Activated CD8-positive, alpha-beta T cell treated with anti-CD3 and anti-CD28 coated beads, Interleukin-2, amount 10 ng/mL, durations not matched to agents 7 days and 5 days (primary cell): Measurements from ENCODE around the gene KLC3. TPM values are rescaled to one million over a fixed set of nuclear protein-coding genes. Genes with fewer than 3 reads are reported as not detected.
"Not testable (repeated sequence)": the region's sequence is repeated elsewhere in the genome, so short reads cannot be mapped to it uniquely, and the experiment has no call there.

Source experiments
- ATAC-seq: fragments of 150-1000 bp; cut with Tn5 transposase; one replicate; pipeline ENCODE4 v1.10.0; 2021; ENCODE audit warnings: moderate library complexity
- CTCF ChIA-PET: fragments of 350-600 bp; sonication (Branson Sonifier 250); formaldehyde crosslinking; loops from one replicate; lab custom pipeline; 2021; ENCODE audit warnings: antibody characterized with exemption; lab: Charles Lee
- POLR2A ChIA-PET: fragments of 350-600 bp; sonication (Branson Sonifier 250); formaldehyde crosslinking; loops from one replicate; lab custom pipeline; 2021; ENCODE audit warnings: antibody characterized with exemption; lab: Charles Lee
- DNase-seq: peaks from one replicate; pipeline ENCODE4 v3.0.0-alpha.2; 2020
- H3K27ac Mint-ChIP-seq: one replicate; pipeline ENCODE4 v1.8.0; 2021; ENCODE audit warnings: mild to moderate bottlenecking, mixed read lengths
- H3K27me3 Mint-ChIP-seq: one replicate; pipeline ENCODE4 v1.8.0; 2021; ENCODE audit warnings: low read depth, mixed read lengths
- H3K36me3 Mint-ChIP-seq: one replicate; pipeline ENCODE4 v1.8.0; 2021; ENCODE audit warnings: low read depth, mixed read lengths
- H3K4me1 Mint-ChIP-seq: one replicate; pipeline ENCODE4 v1.8.0; 2021; ENCODE audit warnings: low read depth, mixed read lengths
- H3K4me3 Mint-ChIP-seq: one replicate; pipeline ENCODE4 v1.8.0; 2021; ENCODE audit warnings: mild to moderate bottlenecking, mixed read lengths
- H3K9me3 Mint-ChIP-seq: one replicate; pipeline ENCODE4 v1.8.0; 2022; ENCODE audit warnings: mixed read lengths; ENCODE audit not compliant: insufficient read depth
- total RNA-seq, 2 experiments: library from RNA; stranded (reverse); gene quantifications; one replicate each; pipeline ENCODE4 v1.2.3, GENCODE V29; 2021

KLC3 gene
- total RNA-seq, 2 experiments from 2014 or later = not detected

DNA sequence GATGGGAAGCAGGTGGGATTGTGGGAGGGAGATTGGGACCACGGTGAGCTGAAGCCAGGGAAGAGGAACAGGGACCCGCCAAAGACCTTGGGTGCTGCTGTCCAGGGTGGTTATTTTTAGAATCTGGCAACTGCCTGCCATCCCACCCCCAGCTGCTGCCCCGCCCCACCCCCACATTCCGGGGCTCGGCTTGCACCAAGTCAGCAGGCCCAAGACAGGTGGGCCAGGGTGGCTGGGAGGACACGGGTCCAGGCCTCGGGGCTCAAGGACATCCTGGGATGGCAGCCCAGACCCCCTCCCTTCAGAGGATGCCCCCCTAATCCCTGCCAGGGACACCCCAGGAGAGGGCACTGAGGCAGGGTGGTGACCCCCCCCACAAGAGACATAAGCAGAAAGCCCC is 18.7 kb upstream of the KLC3 start:
- ATAC-seq (no peak), DNase-seq (no peak)
- no peak overlapping the region for H3K4me3 Mint-ChIP-seq
- ChIA-PET CTCF (no interaction called here), POLR2A (no interaction called here)
- peaks cover 3% of the 10 kb centered on the region for H3K4me1 Mint-ChIP-seq
- H3K36me3 Mint-ChIP-seq = no peaks in the 10 kb centered on the region
- H3K27ac Mint-ChIP-seq = no peak overlapping the region
- H3K9me3 Mint-ChIP-seq = no peaks in the 10 kb centered on the region
- peaks cover 18% of the 10 kb centered on the region for H3K27me3 Mint-ChIP-seq

DNA sequence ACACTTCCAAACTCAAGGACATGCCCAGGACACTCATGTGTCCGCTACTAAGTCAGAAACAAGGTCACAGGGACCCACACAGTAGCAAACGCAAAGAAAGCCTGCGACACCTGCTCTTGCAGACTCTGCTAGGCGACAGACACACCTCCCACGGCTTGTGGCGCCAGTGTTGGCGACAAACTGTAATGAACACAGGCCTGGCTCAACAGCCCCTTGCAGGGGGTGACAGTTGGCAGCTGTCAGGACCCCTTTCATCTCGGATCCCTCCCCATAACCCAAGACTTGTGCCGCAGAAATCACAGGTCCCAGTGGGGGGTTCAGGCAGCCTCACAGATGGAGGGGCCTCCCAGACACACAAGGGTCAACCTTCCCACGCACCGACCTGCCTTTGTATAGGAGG is 18.2 kb upstream of the KLC3 start:
- no peak for DNase-seq
- no peak for ATAC-seq
- ChIA-PET CTCF (no interaction called here), POLR2A (no interaction called here)
- no peaks in the 10 kb centered on the region for H3K36me3 Mint-ChIP-seq
- peaks cover 18% of the 10 kb centered on the region for H3K27me3 Mint-ChIP-seq
- peaks cover 3% of the 10 kb centered on the region for H3K4me1 Mint-ChIP-seq
- H3K9me3 Mint-ChIP-seq = no peaks in the 10 kb centered on the region
- H3K4me3 Mint-ChIP-seq = no peak overlapping the region
- H3K27ac Mint-ChIP-seq = no peak overlapping the region

GRCh38 chr19:45322744-45323281 is 17.7 kb upstream of the KLC3 start, which contains the start of gene CKM:
TSS of gene CKM (minus strand) at chr19:45322875. CDS start at chr19:45319713, 3,162 bp downstream.
- POLR2A ChIA-PET = no interaction called here
- no peaks in the 10 kb centered on the region for H3K36me3 Mint-ChIP-seq
- ATAC-seq = no peak

DNA sequence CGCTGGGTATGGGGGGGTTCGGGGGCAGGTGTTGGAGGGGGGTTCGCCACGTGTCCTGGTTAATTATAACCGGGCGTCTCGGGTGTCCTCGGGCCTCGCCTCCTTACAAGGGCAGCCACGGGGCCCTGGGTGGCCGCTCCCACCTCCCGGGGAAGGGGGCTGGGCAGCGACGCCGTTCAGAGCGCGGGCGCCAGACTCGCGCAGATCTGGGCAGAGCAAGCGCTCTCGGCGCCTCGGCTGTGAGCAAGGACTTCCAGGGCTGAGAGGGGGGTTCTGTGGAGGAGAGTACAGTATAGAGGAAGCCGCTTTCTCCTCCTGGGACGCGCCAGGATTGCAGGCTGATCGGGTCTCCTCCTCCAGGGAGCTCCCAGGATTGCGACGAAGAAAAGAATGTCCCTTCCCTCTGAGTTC is 16.9 kb upstream of the KLC3 start:
- Mint-ChIP-seq H3K4me3 (no peak overlapping the region), H3K36me3 (no peaks in the 10 kb centered on the region), H3K9me3 (no peaks in the 10 kb centered on the region), H3K27ac (no peak overlapping the region), H3K27me3 (peaks cover 18% of the 10 kb centered on the region), H3K4me1 (peaks cover 3% of the 10 kb centered on the region)
- ChIA-PET CTCF (no interaction called here), POLR2A (no interaction called here)
- no peak for ATAC-seq
- no peak for DNase-seq

More at GRCh38 chr19:45322744-45323281, 17.7 kb upstream of the KLC3 start, which contains the start of gene CKM:
- no peak for DNase-seq
- Mint-ChIP-seq H3K4me1 (peaks cover 3% of the 10 kb centered on the region), H3K27ac (no peak within 1 kb of the TSS), H3K4me3 (no peak within 1 kb of the TSS), H3K27me3 (peaks cover 16% of the 10 kb centered on the region), H3K9me3 (no peaks in the 10 kb centered on the region)
- CTCF ChIA-PET = no interaction called here

DNA sequence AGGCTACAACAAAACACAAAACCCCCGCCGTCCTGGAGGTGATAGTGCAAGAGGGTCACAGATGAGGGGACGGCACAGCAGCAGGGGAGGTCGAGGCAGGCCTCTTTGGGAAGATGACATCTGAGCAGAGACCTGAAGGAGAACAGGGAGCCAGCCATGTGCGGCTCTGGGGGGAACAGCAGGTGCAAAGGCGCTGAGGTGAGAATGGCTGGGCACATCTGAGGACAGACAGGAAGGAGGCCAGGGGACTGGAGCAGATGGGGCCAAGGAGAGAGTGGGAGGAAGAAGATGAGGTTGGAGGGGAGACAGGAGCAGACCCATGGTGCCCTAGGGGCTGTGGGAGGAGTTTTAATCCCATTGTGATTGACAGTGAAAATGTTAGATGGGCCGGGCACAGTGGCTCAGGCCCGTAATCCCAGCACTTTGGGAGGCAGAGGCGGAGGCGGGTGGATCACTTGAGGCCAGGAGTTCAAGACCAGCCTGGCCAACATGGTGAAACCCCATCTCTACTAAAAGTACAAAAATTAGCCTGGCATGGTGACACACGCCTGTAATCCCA is 16.1 kb upstream of the KLC3 start:
- DNase-seq = no peak
- Mint-ChIP-seq H3K9me3 (no peaks in the 10 kb centered on the region), H3K4me3 (no peak overlapping the region), H3K4me1 (peaks cover 3% of the 10 kb centered on the region), H3K27me3 (peaks cover 21% of the 10 kb centered on the region), H3K36me3 (no peaks in the 10 kb centered on the region), H3K27ac (no peak overlapping the region)
- ATAC-seq = no peak
- ChIA-PET POLR2A (no interaction called here), CTCF (no interaction called here)

- DNase-seq = no peak
- ChIA-PET CTCF (interaction anchor here (1.7 kb wide), 1 partner anchor 11 kb away, joined by 4 read pairs; no protein-coding TSS in a partner anchor), POLR2A (no interaction called here)
- Mint-ChIP-seq H3K4me1 (peaks cover 3% of the 10 kb centered on the region), H3K36me3 (no peaks in the 10 kb centered on the region), H3K9me3 (no peaks in the 10 kb centered on the region), H3K27ac (no peak overlapping the region), H3K27me3 (peaks cover 17% of the 10 kb centered on the region), H3K4me3 (no peak overlapping the region)
- ATAC-seq = no peak
These were observed 13.0 kb upstream of the KLC3 start for GRCh38 chr19:45327404-45328143.

DNA sequence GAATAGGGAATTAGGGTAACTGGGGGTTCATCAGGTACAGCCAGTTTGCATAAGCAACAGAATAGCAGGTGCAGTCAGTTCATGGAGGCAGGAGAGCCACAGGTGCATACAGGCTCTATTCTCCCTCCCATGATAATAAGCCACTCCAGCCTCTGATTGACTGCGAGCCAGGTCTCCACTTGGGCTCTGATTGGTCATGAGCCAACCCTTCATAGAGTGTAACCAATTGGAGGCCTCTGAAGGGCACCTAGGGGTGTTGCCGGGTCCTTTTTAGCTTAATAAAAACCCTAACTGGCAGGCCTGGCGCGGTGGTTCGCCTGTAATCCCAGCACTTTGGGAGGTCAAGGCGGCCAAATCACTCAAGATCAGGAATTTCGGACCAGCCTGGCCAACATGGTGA is 9.1 kb upstream of the KLC3 start:
- Mint-ChIP-seq H3K9me3 (no peaks in the 10 kb centered on the region), H3K4me3 (no peak overlapping the region), H3K4me1 (peaks cover under 1% of the 10 kb centered on the region), H3K27ac (no peak overlapping the region), H3K27me3 (peaks cover 9% of the 10 kb centered on the region), H3K36me3 (no peaks in the 10 kb centered on the region)
- DNase-seq (no peak), ATAC-seq (no peak)
- ChIA-PET POLR2A (no interaction called here), CTCF (no interaction called here)

GRCh38 chr19:45333609-45334303 is 6.8 kb upstream of the KLC3 start:
- H3K9me3 Mint-ChIP-seq = no peaks in the 10 kb centered on the region
- peaks cover 8% of the 10 kb centered on the region for H3K27me3 Mint-ChIP-seq
- peaks cover 4% of the 10 kb centered on the region for H3K4me1 Mint-ChIP-seq
- no peak overlapping the region for H3K4me3 Mint-ChIP-seq
- ATAC-seq = no peak
- CTCF ChIA-PET = no interaction called here
- DNase-seq = no peak
- no peaks in the 10 kb centered on the region for H3K36me3 Mint-ChIP-seq
- POLR2A ChIA-PET = no interaction called here
- no peak overlapping the region for H3K27ac Mint-ChIP-seq

- H3K27ac Mint-ChIP-seq, H3K36me3 Mint-ChIP-seq, H3K9me3 Mint-ChIP-seq, ATAC-seq, CTCF ChIA-PET, DNase-seq, H3K4me1 Mint-ChIP-seq, H3K4me3 Mint-ChIP-seq, POLR2A ChIA-PET, H3K27me3 Mint-ChIP-seq: not testable (repeated sequence)
These were observed 5.7 kb upstream of the KLC3 start for GRCh38 chr19:45334881-45335280.

- no peaks in the 10 kb centered on the region for H3K9me3 Mint-ChIP-seq
These were observed 3.8 kb upstream of the KLC3 start for GRCh38 chr19:45336696-45337251.

GRCh38 chr19:45339629-45340028 is 921 bp upstream of the KLC3 start:
- no peak overlapping the region for H3K27ac Mint-ChIP-seq
- H3K36me3 Mint-ChIP-seq = no peaks in the 10 kb centered on the region
- ATAC-seq (no peak), DNase-seq (no peak)
- H3K9me3 Mint-ChIP-seq = no peaks in the 10 kb centered on the region
- POLR2A ChIA-PET = no interaction called here
- CTCF ChIA-PET = interaction anchor here (0.6 to 1.5 kb wide), 7 partner anchors 22 to 436 kb away, joined by 3 to 5 read pairs (median 3); no protein-coding TSS in a partner anchor
- H3K27me3 Mint-ChIP-seq = peaks cover 10% of the 10 kb centered on the region
- H3K4me3 Mint-ChIP-seq = no peak overlapping the region
- peaks cover 10% of the 10 kb centered on the region for H3K4me1 Mint-ChIP-seq

More at GRCh38 chr19:45336696-45337251, 3.8 kb upstream of the KLC3 start:
- ChIA-PET POLR2A (interaction anchor here (0.8 kb wide), 1 partner anchor 15 kb away, joined by 3 read pairs; no protein-coding TSS in a partner anchor), CTCF (interaction anchor here (0.9 kb wide), 1 partner anchor 88 kb away, joined by 3 read pairs; no protein-coding TSS in a partner anchor)
- Mint-ChIP-seq H3K4me3 (no peak overlapping the region), H3K27me3 (peaks cover 10% of the 10 kb centered on the region), H3K4me1 (peaks cover 10% of the 10 kb centered on the region), H3K36me3 (no peaks in the 10 kb centered on the region), H3K27ac (no peak overlapping the region)
- no peak for ATAC-seq
- DNase-seq = no peak
